ENCODE results near the gene MAMDC2.

- TF ChIP-seq, protein P1, sequence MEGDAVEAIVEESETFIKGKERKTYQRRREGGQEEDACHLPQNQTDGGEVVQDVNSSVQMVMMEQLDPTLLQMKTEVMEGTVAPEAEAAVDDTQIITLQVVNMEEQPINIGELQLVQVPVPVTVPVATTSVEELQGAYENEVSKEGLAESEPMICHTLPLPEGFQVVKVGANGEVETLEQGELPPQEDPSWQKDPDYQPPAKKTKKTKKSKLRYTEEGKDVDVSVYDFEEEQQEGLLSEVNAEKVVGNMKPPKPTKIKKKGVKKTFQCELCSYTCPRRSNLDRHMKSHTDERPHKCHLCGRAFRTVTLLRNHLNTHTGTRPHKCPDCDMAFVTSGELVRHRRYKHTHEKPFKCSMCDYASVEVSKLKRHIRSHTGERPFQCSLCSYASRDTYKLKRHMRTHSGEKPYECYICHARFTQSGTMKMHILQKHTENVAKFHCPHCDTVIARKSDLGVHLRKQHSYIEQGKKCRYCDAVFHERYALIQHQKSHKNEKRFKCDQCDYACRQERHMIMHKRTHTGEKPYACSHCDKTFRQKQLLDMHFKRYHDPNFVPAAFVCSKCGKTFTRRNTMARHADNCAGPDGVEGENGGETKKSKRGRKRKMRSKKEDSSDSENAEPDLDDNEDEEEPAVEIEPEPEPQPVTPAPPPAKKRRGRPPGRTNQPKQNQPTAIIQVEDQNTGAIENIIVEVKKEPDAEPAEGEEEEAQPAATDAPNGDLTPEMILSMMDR (IDR thresholded peaks at IDR 0.05; ENCODE audit: low read length) = no peak
- TF ChIP-seq EZH2 (optimal IDR thresholded peaks at IDR 0.05; ENCODE audit: low read depth, low read length) = no peak
Measured at GRCh38 chr9:70112981-70113380, 69.3 kb downstream of the MAMDC2 start.
